OCI-LY1 (cell line): Measurements from ENCODE around the gene CCDC33.

ENCODE experiments used
- H2AFZ ChIP-seq: fragments of 200-600 bp; sonication (generic), shearing (Covaris generic); 2 replicates; pipeline ENCODE4 v1.6.0; 2014; ENCODE audit warnings: antibody characterized with exemption, mild to moderate bottlenecking, low read length
- H3F3A ChIP-seq: fragments of 200-600 bp; sonication (generic), shearing (Covaris generic); 2 replicates; pipeline ENCODE4 v1.6.0; 2014; ENCODE audit warnings: mild to moderate bottlenecking, antibody characterized with exemption, low read length, moderate library complexity; ENCODE audit not compliant: insufficient read depth
- H3K27ac ChIP-seq: fragments of 200-600 bp; sonication (generic); 2 replicates; pipeline ENCODE4 v1.5.1; 2014; ENCODE audit warnings: low read length, mixed run types, mild to moderate bottlenecking, low read depth; ENCODE audit not compliant: poor library complexity, severe bottlenecking
- H3K27me3 ChIP-seq: fragments of 200-600 bp; sonication (generic); 2 replicates; pipeline ENCODE4 v1.6.0; 2014; ENCODE audit warnings: antibody characterized with exemption, mild to moderate bottlenecking, low read length, moderate library complexity; ENCODE audit not compliant: insufficient read depth
- H3K36me3 ChIP-seq: fragments of 200-600 bp; sonication (generic); 2 replicates; pipeline ENCODE4 v1.6.1; 2014; ENCODE audit warnings: mild to moderate bottlenecking, antibody characterized with exemption, low read length, moderate library complexity, mixed read lengths; ENCODE audit not compliant: insufficient read depth
- H3K4me1 ChIP-seq: fragments of 200-600 bp; sonication (generic); 2 replicates; pipeline ENCODE4 v1.5.1; 2014; ENCODE audit warnings: mild to moderate bottlenecking, low read length, moderate library complexity; ENCODE audit not compliant: insufficient read depth, severe bottlenecking
- H3K4me2 ChIP-seq: fragments of 200-600 bp; sonication (generic), shearing (Covaris generic); 2 replicates; pipeline ENCODE4 v1.6.1; 2014; ENCODE audit warnings: low read length
- H3K4me3 ChIP-seq: fragments of 200-600 bp; sonication (generic); 2 replicates; pipeline ENCODE4 v1.5.1; 2014; ENCODE audit warnings: low read length, low read depth, mild to moderate bottlenecking, mixed read lengths; ENCODE audit not compliant: poor library complexity, severe bottlenecking
- H3K79me2 ChIP-seq: fragments of 200-600 bp; shearing (Covaris generic); 2 replicates; pipeline ENCODE4 v1.6.1; 2016; ENCODE audit warnings: mixed run types, low read length, mixed read lengths; ENCODE audit not compliant: insufficient read depth
- H3K9ac ChIP-seq: fragments of 200-600 bp; sonication (generic), shearing (Covaris generic); 2 replicates; pipeline ENCODE4 v1.6.1; 2014; ENCODE audit warnings: mild to moderate bottlenecking, low read length, mixed read lengths
- H3K9me2 ChIP-seq: fragments of 200-600 bp; sonication (generic), shearing (Covaris generic); 2 replicates; pipeline ENCODE4 v1.6.1; 2014; ENCODE audit warnings: low read depth, mild to moderate bottlenecking, low read length, mixed read lengths
- H3K9me3 ChIP-seq: fragments of 200-600 bp; shearing (Covaris generic); 2 replicates; pipeline ENCODE4 v1.6.1; 2014; ENCODE audit warnings: low read length, mixed read lengths
- H4K20me1 ChIP-seq: fragments of 200-600 bp; sonication (generic), shearing (Covaris generic); 2 replicates; pipeline ENCODE4 v1.6.0; 2016; ENCODE audit warnings: mild to moderate bottlenecking, low read length; ENCODE audit not compliant: insufficient read depth
- CTCF ChIP-seq: fragments of 200-600 bp; sonication (generic), shearing (Covaris generic); IDR thresholded peaks from 2 replicates; pipeline ENCODE4 v1.5.1; 2017; ENCODE audit warnings: mild to moderate bottlenecking, antibody characterized with exemption, low read length, moderate library complexity, mixed read lengths
- EZH2 ChIP-seq: fragments of 200-600 bp; sonication (generic), shearing (Covaris generic); IDR thresholded peaks from 2 replicates; pipeline ENCODE4 v1.8.0; 2017; ENCODE audit warnings: borderline replicate concordance, mixed run types, mild to moderate bottlenecking, antibody characterized with exemption, low read length, moderate library complexity, mixed read lengths

The CCDC33 gene

GRCh38 chr15:74345051-74345450, 108.9 kb downstream of the CCDC33 start:
- Histone ChIP-seq H3K27me3 (no peaks in the 10 kb centered on the region), H3K36me3 (no peaks in the 10 kb centered on the region), H3K4me2 (no peak overlapping the region), H3K9me2 (no peaks in the 10 kb centered on the region), H3K79me2 (no peaks in the 10 kb centered on the region), H3K9ac (no peak overlapping the region), H3K9me3 (no peaks in the 10 kb centered on the region), H4K20me1 (no peaks in the 10 kb centered on the region), H3K27ac (no peak overlapping the region), H2AFZ (no peak overlapping the region), H3F3A (no peaks in the 10 kb centered on the region), H3K4me1 (no peaks in the 10 kb centered on the region), H3K4me3 (no peak overlapping the region)
- no peak for TF ChIP-seq CTCF
- TF ChIP-seq EZH2: no peak

- H4K20me1 ChIP-seq: no peaks in the 10 kb centered on the region
- TF ChIP-seq EZH2: no peak
- no peak for TF ChIP-seq CTCF
- H3K9me3 ChIP-seq: no peaks in the 10 kb centered on the region
- no peaks in the 10 kb centered on the region for H3K4me1 ChIP-seq
- no peaks in the 10 kb centered on the region for H3F3A ChIP-seq
- H3K27ac ChIP-seq: no peak overlapping the region
- no peak overlapping the region for H2AFZ ChIP-seq
- no peaks in the 10 kb centered on the region for H3K36me3 ChIP-seq
- H3K27me3 ChIP-seq: no peaks in the 10 kb centered on the region
- H3K79me2 ChIP-seq: no peaks in the 10 kb centered on the region
- H3K4me2 ChIP-seq: no peak overlapping the region
- H3K9ac ChIP-seq: no peak overlapping the region
- H3K9me2 ChIP-seq: no peaks in the 10 kb centered on the region
- H3K4me3 ChIP-seq: no peak overlapping the region
Observed at GRCh38 chr15:74347757-74348250, 111.7 kb downstream of the CCDC33 start.

- TF ChIP-seq EZH2 (no peak), CTCF (no peak)
- H3K9ac ChIP-seq: no peak overlapping the region
- no peak overlapping the region for H3K27ac ChIP-seq
- H3K36me3 ChIP-seq: no peaks in the 10 kb centered on the region
- H3K79me2 ChIP-seq: no peaks in the 10 kb centered on the region
- no peaks in the 10 kb centered on the region for H3K9me3 ChIP-seq
- no peak overlapping the region for H3K4me3 ChIP-seq
- H4K20me1 ChIP-seq: no peaks in the 10 kb centered on the region
- no peaks in the 10 kb centered on the region for H3K9me2 ChIP-seq
- no peaks in the 10 kb centered on the region; the same call in 1 of the 2 replicates for H3K27me3 ChIP-seq
- no peaks in the 10 kb centered on the region for H3K4me1 ChIP-seq
- H3F3A ChIP-seq: no peaks in the 10 kb centered on the region
- H2AFZ ChIP-seq: no peak overlapping the region
- no peak overlapping the region for H3K4me2 ChIP-seq
Observed at GRCh38 chr15:74349241-74349778, 113.2 kb downstream of the CCDC33 start.
